HG02759 (cell line): Measurements from ENCODE around the gene A4GALT.
"Not testable (repeated sequence)": the region's sequence is repeated elsewhere in the genome, so short reads cannot be mapped to it uniquely, and the experiment has no call there.

Source experiments
- ATAC-seq: cut with Tn5 transposase; IDR thresholded peaks from one replicate; pipeline ENCODE4 v1.9.1; 2021; ENCODE audit warnings: mild to moderate bottlenecking, moderate library complexity; ENCODE audit not compliant: unreplicated experiment

A4GALT gene

GRCh38 chr22:42684462-42685195 lies 36.0 kb downstream of the A4GALT start:
- no peak for ATAC-seq

DNA sequence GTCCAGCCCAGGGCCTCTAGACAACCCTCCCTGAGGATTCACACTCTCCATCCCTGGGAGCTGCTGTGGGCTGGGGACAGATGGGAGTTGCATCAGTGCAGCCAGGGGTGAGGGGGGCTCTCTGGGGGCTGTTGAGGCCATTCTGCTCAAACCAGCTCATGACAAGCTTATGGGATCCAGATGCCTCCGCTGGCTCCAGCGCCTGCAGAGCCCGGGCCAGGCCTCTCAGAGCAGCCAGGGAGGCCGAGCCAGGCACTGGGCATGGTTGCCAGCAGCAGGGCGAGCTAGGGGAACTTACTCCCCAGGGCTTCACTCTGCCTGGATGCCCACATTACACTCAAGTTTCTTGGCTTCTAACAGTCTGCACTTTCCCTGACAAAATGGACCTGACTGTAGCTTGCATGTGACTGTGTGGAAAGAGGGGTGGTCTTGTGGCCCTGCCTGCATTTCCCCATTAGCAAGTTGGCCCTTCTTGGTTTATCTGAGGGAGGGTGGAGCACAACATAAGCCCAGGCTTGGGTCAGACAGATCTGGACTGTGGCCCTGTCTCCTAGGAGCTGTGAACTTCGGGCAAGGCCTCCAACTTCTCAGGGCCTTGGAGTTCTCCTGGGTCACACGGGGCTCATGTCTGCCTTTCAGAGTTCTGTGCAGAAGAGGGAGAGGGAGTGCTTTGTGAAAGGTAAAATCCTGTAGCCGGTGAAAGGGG lies 36.9 kb downstream of the A4GALT start:
- no peak for ATAC-seq

DNA sequence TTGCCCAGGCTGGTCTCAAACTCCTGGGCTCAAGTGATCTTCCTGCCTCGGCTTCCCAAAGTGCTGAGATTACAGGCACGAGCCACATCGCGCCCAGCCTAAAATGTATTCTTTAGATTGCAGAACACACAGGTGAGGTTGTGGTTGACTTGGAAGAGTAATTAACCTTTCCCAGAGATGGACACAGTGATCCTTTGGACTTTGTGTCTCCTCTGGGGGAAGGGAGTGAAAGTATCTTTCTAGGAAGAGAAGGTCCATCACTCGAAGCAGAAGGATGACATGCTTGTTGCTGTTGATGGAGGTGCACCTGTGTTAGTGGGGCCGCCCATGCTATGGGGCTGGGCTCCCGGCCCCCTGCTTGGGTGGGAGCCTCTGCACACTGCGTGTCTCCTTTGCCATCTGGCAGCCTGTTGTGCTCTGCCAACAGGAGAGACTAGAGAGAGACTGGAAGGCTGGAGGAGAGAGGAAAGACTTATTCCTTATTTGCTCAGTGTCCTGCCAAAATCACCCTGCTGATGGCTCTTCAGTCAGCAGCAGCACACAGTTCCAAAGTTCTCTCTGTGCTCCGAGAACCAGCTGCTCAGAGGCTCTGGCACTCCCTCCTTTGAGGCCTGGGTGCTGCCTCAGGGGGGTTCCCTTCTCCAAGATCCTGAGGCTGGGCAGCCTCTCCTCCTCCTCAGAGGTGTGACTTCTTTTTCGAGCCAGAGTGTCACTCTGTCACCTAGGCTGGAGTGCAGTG lies 38.4 kb downstream of the A4GALT start:
- no peak for ATAC-seq

DNA sequence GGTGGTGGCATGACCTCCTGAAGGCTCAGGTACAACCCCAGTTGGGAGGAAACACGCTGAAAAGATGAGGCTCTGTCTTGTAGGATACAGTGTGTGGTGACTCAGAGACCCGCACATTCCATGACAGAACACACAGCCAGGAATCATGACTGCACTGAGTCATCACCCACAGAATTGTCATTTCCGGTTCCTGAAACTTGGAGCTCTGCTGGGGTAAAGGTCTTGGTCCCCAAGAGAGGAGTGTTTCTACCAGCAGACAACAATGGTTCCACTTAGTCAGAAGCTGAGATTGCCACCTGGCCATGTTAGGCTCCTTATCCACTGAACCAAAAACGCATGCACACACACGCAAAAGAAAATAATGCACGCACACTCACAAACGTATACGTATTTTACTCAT lies 40.0 kb downstream of the A4GALT start:
- no peak for ATAC-seq

- no peak for ATAC-seq
These were observed 41.0 kb downstream of the A4GALT start for GRCh38 chr22:42679691-42680090.

- no peak for ATAC-seq
These were observed 41.8 kb downstream of the A4GALT start for GRCh38 chr22:42678894-42679293.

- ATAC-seq, result not testable (repeated sequence)
These were observed 42.7 kb downstream of the A4GALT start for GRCh38 chr22:42677936-42678335.

DNA sequence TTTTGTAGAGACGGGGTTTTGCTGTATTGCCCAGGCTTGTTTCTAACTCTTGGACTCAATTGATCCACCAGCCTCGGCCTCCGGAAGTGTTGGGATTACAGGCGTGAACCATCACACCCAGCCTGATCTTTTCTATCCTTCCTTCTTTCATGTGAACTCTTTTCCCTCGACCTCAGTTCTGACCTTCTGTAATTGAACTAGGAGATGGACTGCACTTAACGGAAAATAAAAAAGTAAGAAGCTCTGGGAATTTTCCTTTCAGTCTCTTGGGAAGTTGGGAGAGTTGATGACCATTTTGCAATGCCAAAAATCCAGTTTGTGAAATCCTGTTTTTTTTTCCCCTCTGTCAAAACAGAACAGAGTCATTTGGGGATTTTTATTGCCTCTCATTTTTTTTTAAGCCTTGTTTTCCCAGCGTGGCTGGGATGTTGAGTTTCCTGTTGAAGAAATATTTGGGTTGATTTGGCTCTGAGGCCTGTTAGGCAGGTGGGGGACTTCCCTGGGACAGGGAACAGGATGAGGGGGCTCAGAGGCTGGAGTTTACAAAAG lies 44.5 kb downstream of the A4GALT start:
- ATAC-seq, result no peak

DNA sequence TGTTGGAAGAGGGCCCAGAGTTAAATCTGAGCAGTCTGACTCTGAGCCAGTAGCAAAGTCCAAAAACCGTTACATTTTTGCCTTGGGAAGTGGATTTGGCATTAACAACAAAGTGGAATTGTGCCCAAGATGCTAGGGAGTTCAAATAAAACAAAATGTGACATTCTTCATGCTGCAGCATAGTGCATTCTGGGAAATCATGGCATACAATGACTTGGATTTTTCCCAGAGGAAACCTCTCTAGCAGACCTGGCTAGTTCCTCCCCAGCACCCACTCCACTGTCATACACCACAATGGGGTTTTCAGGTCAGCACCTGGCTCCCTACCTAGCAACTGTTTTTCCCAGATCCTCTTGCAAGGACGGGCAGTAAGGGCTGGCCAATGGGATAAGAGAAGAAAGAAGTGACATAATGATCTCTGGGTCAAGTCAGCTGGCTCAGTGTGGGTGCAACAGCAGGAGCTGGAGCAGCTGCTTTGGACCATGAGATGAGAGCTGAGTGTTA lies 46.7 kb downstream of the A4GALT start:
- no peak for ATAC-seq

DNA sequence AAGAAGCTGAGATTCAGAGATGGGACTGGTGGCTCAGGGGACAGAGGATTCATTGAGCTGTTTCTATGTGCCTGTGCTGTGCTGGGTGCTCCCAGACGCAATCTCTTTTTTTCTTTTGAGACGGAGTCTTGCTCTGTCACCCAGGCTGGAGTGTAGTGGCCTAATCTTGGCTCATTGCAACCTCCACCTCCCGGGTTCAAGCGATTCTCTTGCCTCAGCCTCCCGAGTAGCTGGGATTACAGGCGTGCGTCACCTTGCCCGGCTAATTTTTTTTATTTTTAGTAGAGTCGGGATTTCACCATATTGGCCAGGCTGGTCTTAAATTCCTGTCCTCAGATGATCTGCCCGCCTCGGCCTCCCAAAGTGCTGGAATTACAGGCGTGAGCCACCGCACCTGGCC lies 47.6 kb downstream of the A4GALT start:
- ATAC-seq, result not testable (repeated sequence)

GRCh38 chr22:42670921-42671709 lies 49.6 kb downstream of the A4GALT start:
- ATAC-seq, result no peak

DNA sequence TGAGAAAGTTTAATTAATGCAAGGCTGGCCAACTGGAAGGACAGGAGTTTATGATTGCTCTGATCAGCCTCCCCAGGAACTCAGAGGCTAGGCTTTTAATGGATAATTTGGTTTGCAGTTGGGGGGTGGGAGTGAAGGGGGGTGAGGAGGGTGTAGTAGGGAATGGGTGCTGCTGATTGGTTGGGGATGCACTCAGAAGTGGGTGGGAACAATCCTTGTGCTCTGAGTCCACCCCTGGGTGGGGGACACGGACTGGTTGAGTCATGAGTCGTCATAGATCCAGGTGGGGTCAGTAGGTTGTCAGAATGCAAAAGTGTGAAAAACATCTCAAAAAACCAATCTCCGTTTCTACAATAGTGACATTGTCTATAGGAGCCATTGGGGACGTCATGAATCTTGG lies 50.6 kb downstream of the A4GALT start:
- no peak for ATAC-seq

DNA sequence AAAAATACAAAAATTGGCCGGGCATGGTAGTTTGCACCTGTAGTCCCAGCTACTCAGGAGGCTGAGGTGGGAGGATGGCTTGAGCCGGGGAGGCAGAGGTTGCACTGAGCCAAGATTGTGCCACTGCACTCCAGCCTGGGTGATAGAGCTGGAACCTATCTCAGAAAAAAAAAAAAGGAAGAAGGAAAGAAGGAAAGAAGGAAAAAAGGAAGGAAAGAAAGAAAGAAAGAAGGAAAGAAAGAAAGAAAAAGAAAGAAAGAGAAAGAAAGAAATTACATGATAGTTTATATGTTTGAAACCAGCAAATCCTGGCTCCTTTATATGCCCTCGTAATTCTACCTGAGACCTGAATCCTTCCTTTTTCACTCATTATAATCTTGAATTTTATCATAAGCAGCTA lies 54.3 kb downstream of the A4GALT start:
- ATAC-seq, result not testable (repeated sequence)

DNA sequence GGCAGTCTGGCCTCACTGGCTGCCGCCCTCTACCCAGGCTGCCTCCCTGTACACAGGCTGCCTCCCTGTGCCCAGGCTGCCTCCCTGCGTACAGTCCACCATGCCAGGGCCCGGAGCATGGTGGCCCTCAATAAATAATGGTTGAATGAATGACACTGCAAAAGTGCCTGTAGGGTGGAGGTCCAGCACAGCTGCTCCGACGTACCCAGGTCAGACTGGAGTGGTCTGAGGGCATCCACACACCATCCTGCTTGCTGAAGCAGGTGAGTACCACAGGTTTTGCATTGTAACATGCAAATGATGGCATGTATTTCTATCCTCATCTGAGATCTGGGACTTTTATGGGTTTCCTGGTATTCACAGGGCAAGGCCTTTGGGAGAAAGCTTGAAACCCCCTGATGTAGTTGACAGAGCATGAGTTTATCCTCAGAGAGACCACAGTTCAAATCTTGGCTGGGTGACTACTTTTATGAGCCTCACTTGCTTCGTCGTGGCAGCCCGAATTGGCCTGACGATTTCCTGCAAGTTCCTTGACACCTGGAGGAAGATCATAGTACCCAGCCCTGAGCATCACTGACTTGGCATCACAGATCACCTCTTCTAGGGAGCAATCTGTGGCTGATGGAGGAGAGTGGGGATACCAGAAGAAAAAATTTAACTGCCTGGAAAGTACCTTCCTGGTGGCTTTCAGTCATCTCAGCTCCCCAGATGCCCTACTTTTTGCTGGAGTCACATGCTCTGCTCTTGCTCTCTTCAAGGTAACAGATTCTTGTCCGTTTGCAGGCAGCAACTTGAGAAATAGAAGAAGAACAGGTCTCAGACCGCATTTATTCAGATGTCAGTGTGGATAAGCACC lies 55.5 kb downstream of the A4GALT start:
- peak; percentile 51 for ATAC-seq

- ATAC-seq, result no peak
These were observed 58.5 kb downstream of the A4GALT start for GRCh38 chr22:42661985-42662831.

GRCh38 chr22:42656578-42656977 lies 64.1 kb downstream of the A4GALT start:
- ATAC-seq, result no peak

- peak; percentile 58 for ATAC-seq
These were observed 65.0 kb downstream of the A4GALT start for GRCh38 chr22:42655693-42656092.

DNA sequence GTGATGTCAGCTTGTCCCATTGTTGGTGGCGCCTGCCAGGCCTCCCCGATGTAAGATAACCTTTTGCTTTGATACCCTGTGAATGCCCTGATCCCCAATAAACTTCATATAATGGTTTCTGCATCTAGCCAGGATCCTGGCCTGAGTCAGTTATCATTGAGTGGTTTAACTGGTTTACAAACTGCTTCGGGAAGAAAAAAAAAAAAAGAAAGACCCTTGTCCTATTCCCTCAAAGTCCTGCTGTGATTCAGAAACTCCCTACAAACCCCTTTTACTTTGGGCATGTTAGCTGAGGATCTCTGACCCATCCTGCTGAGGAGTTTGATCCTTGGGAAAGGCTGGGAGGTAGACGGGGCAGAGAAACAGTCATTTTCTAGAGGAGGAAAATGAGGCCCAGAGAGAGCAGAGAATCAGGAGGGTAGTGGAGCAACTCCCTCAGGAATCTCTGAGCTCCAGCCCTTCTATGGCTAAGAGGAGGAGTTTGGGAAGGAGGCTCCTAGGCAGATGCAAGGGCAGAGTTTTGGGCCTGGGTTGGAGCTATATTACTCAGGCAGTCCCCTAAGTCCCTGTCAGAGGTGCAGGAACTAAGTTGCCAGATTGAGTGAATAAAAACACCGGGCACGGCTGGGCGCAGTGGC lies 66.1 kb downstream of the A4GALT start:
- no peak for ATAC-seq
